ENCODE measurements around the gene DEPDC1B.
"Not testable (repeated sequence)": the region's sequence is repeated elsewhere in the genome, so short reads cannot be mapped to it uniquely, and the experiment has no call there.

DEPDC1B gene

DNA sequence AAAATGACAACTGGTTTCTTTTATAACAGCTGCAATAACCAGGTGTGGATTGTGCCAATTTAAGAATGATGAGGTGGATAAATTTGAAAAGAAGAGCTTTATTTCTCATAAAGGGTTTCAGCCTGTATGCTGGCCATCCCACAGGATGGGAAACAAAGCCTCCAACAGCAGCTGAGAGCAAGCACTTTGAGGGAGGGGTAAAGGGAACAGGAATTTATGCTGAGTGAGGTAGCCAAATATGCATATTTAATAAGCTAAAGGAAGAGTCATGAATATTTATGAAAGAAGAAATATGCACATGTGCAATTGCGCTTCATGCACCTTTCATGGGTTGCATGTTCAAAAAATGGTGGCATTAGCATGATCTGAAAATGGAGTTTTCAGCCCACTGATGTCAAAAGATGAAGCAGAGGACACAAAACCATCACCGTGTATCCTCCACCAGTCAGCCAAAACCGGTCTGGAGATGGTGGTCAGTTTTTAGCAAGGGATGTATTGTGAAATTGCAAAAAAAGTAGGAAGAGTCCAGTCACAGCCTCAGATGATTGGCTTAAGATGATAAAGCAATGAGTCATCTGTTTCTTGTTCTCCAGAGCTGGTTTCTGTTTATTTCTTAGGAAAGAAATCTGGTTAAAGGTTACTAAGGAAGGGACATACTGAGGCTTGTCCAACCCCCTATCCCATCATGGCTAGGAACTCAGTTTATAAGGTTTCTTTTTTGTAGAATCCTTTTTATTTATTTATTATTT lies 47.9 kb downstream of the DEPDC1B start:
- Mint-ChIP-seq H3K4me3 (no peak overlapping the region), H3K4me1 (ENCODE audit: low read depth in 2 of 2) (no peaks in the 10 kb centered on the region), H3K27ac (no peak overlapping the region), H3K9me3 (no peaks in the 10 kb centered on the region), H3K36me3 (ENCODE audit: insufficient read depth) (no peaks in the 10 kb centered on the region), H3K27me3 (no peaks in the 10 kb centered on the region)
- ATAC-seq (replicated peaks) (no peak), DNase-seq (no peak)

DNA sequence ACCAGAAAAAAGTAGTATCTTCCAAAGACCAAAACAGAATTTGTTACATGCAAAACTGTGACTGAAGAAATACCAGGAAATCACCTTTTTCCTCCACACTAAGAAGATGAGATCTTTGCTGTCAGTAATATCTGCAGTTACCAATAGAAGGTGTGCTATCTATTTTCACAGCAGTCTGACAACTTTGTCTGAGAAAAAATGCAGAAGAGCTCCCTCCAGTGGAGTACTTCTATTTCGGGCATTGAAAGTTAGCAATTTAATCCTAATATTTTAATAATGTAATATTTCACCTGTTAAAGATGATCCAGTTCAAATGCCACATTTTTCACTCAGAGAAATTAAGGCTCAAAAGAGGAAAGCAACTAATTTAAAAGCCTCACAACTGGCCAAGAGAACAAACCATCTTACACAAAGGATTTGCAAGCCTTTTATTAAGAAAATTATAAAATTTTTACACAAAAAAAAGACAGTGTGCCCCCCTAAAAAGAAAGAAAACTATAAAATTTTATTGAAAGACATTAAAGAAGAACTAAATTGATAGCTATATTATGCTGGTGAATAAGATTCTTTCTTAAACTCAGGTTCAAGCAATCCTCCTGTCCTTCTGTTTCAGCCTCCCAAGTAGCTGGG lies 50.6 kb downstream of the DEPDC1B start:
- DNase-seq = no peak
- no peak for ATAC-seq (replicated peaks)
- no peaks in the 10 kb centered on the region for H3K9me3 Mint-ChIP-seq
- H3K4me1 Mint-ChIP-seq (ENCODE audit: low read depth in 2 of 2) = no peaks in the 10 kb centered on the region
- H3K36me3 Mint-ChIP-seq (ENCODE audit: insufficient read depth) = no peaks in the 10 kb centered on the region
- H3K27ac Mint-ChIP-seq = no peak overlapping the region
- no peaks in the 10 kb centered on the region for H3K27me3 Mint-ChIP-seq
- no peak overlapping the region for H3K4me3 Mint-ChIP-seq

- Mint-ChIP-seq H3K9me3 (no peaks in the 10 kb centered on the region), H3K4me1 (ENCODE audit: low read depth in 2 of 2) (no peaks in the 10 kb centered on the region), H3K4me3 (no peak overlapping the region), H3K36me3 (ENCODE audit: insufficient read depth) (no peaks in the 10 kb centered on the region), H3K27me3 (no peaks in the 10 kb centered on the region), H3K27ac (no peak overlapping the region)
- no peak for DNase-seq
- no peak for ATAC-seq (replicated peaks)
Observed at GRCh38 chr5:60648175-60648574, 51.8 kb downstream of the DEPDC1B start.

GRCh38 chr5:60640901-60641300 lies 59.1 kb downstream of the DEPDC1B start:
- Mint-ChIP-seq H3K4me1 (ENCODE audit: low read depth in 2 of 2) (no peaks in the 10 kb centered on the region), H3K9me3 (peaks cover 0 to 1% of the 10 kb centered on the region in 2 donors), H3K27ac (no peak overlapping the region), H3K27me3 (no peaks in the 10 kb centered on the region), H3K4me3 (no peak overlapping the region), H3K36me3 (ENCODE audit: insufficient read depth) (no peaks in the 10 kb centered on the region)
- DNase-seq (no peak), ATAC-seq (replicated peaks) (no peak)

DNA sequence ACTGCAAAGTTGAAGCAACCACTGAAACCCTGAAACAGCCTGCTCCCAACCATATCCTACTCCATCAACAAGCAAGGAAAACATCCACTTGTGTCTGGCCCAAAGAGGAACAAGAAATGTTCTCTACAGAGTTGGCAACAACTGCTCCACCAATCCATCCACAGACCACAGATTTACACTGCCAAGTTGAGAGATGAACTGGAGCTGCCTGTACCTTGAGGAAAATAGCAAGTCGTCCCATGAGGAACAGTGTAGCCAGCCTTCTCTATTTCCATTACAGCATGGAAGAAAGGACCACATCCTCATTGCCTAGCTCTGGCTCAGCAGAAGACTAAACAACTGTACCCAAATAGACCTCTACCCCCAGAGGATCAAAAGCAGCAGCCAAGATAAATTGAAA lies 60.4 kb downstream of the DEPDC1B start:
- H3K27me3 Mint-ChIP-seq = no peaks in the 10 kb centered on the region
- H3K27ac Mint-ChIP-seq = no peak overlapping the region
- no peak overlapping the region for H3K4me3 Mint-ChIP-seq
- H3K4me1 Mint-ChIP-seq (ENCODE audit: low read depth in 2 of 2) = no peaks in the 10 kb centered on the region
- H3K36me3 Mint-ChIP-seq (ENCODE audit: insufficient read depth) = no peaks in the 10 kb centered on the region
- ATAC-seq (replicated peaks) (no peak), DNase-seq (no peak)
- peaks cover 0 to 2% of the 10 kb centered on the region in 2 donors for H3K9me3 Mint-ChIP-seq

DNA sequence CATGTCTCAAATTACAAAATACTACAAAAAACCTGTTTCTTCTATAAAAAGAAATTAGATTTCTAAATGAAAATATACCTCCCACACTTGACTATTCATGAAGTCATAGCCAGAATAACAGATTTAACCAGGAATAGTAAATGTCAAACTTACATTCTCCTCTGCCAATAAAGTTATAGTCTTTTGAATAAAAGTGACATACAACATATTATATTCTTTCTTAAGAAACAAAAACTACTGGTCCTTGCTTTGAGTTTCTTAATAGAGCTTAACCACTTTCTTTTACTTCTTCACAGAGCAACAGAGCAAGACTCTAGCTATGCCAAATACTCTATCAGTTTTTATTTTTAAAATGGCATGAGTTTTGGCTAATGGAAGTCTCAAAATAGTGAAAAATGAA lies 61.7 kb downstream of the DEPDC1B start:
- ATAC-seq (replicated peaks) = no peak
- H3K27me3 Mint-ChIP-seq = no peaks in the 10 kb centered on the region
- DNase-seq = no peak
- no peak overlapping the region for H3K4me3 Mint-ChIP-seq
- no peaks in the 10 kb centered on the region for H3K4me1 Mint-ChIP-seq (ENCODE audit: low read depth in 2 of 2)
- no peaks in the 10 kb centered on the region for H3K36me3 Mint-ChIP-seq (ENCODE audit: insufficient read depth)
- no peak overlapping the region for H3K27ac Mint-ChIP-seq
- H3K9me3 Mint-ChIP-seq = peaks cover 0 to 2% of the 10 kb centered on the region in 2 donors

DNA sequence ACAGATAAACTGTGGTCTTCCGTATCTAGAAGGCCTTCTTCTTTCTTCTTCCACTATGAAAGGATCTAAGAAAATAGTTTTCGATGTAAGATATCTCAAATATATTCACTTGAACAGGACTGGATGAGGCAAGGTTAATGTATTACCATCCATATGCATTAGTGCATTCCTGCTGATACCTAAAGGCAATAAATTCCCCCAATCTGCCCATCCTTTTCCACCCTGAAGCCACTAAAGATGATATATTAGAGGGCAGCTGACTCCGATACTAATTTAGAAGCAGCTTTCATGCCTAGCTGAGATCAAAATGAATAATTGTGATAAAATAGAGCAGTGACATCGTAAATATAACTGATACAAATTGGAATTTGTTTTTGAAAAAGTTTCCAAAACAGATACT lies 63.3 kb downstream of the DEPDC1B start:
- Mint-ChIP-seq H3K36me3 (ENCODE audit: insufficient read depth) (no peaks in the 10 kb centered on the region), H3K4me1 (ENCODE audit: low read depth in 2 of 2) (no peaks in the 10 kb centered on the region), H3K9me3 (peaks cover 0 to 2% of the 10 kb centered on the region in 2 donors), H3K27me3 (no peaks in the 10 kb centered on the region), H3K27ac (no peak overlapping the region), H3K4me3 (no peak overlapping the region)
- DNase-seq = no peak
- no peak for ATAC-seq (replicated peaks)

GRCh38 chr5:60636001-60636400 lies 64.0 kb downstream of the DEPDC1B start:
- Mint-ChIP-seq H3K27me3 (no peaks in the 10 kb centered on the region), H3K9me3 (peaks cover 0 to 2% of the 10 kb centered on the region in 2 donors), H3K4me3 (no peak overlapping the region), H3K36me3 (ENCODE audit: insufficient read depth) (no peaks in the 10 kb centered on the region), H3K27ac (no peak overlapping the region), H3K4me1 (ENCODE audit: low read depth in 2 of 2) (no peaks in the 10 kb centered on the region)
- no peak for DNase-seq
- ATAC-seq (replicated peaks) = no peak

GRCh38 chr5:60634051-60634450 lies 65.9 kb downstream of the DEPDC1B start:
- Mint-ChIP-seq H3K27ac (no peak overlapping the region), H3K36me3 (ENCODE audit: insufficient read depth) (no peaks in the 10 kb centered on the region), H3K4me3 (no peak overlapping the region), H3K9me3 (peaks cover 0 to 2% of the 10 kb centered on the region in 2 donors), H3K27me3 (no peaks in the 10 kb centered on the region), H3K4me1 (ENCODE audit: low read depth in 2 of 2) (no peaks in the 10 kb centered on the region)
- ATAC-seq (replicated peaks) = no peak
- DNase-seq = no peak

GRCh38 chr5:60633341-60633740 lies 66.6 kb downstream of the DEPDC1B start:
- Mint-ChIP-seq H3K27me3 (no peaks in the 10 kb centered on the region), H3K27ac (no peak overlapping the region), H3K9me3 (peaks cover 0 to 2% of the 10 kb centered on the region in 2 donors), H3K4me1 (ENCODE audit: low read depth in 2 of 2) (no peaks in the 10 kb centered on the region), H3K4me3 (no peak overlapping the region), H3K36me3 (ENCODE audit: insufficient read depth) (no peaks in the 10 kb centered on the region)
- ATAC-seq (replicated peaks) = no peak
- DNase-seq = no peak

DNA sequence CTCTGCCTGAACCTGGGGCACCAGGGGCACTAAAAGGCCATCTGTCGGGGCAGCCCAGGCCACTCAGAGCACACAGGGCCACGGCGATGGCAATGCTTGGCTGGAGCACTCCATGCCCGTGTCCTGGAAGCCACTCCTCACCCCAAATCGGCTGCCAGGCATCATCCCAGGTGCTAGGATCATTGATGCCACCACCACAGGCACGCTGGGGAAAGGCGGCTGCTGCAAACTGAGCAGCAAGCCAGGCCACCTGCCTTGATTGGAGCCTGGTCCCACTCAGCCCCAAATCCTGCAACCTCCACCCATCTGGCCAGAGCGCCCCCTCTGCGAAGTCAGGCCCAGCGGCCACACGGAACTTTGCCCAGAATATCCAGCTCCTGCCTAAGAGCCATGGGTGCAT lies 67.8 kb downstream of the DEPDC1B start:
- Mint-ChIP-seq H3K4me1 (ENCODE audit: low read depth in 2 of 2) (no peaks in the 10 kb centered on the region), H3K9me3 (peaks cover 0 to 2% of the 10 kb centered on the region in 2 donors), H3K27ac (no peak overlapping the region), H3K36me3 (ENCODE audit: insufficient read depth) (peaks cover 2% of the 10 kb centered on the region), H3K27me3 (no peaks in the 10 kb centered on the region), H3K4me3 (no peak overlapping the region)
- ATAC-seq (replicated peaks) (no peak), DNase-seq (no peak)

DNA sequence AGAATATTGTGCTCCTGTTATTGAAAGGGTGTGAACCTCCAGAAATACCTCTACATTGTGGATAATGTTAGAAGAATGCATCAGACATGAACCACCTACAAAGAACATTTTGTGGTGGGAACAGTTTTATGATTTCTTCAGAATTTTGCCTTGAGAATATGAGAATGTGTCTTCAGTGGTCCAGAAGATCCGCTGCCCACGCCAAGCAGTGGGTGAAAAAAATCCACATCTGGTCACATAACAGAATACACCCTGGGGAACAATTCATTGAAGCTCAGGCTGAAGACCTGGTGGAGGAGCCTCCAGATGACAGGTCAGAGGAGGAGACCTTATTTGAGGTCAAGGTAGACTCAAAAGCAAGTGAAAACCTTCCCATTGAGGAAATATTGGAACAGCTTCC lies 69.1 kb downstream of the DEPDC1B start:
- Mint-ChIP-seq H3K4me3 (no peak overlapping the region), H3K27ac (no peak overlapping the region), H3K9me3 (peaks cover under 1 to 4% of the 10 kb centered on the region in 2 donors), H3K27me3 (no peaks in the 10 kb centered on the region), H3K36me3 (ENCODE audit: insufficient read depth) (peaks cover 2% of the 10 kb centered on the region), H3K4me1 (ENCODE audit: low read depth in 2 of 2) (no peaks in the 10 kb centered on the region)
- ATAC-seq (replicated peaks) (no peak), DNase-seq (no peak)

DNA sequence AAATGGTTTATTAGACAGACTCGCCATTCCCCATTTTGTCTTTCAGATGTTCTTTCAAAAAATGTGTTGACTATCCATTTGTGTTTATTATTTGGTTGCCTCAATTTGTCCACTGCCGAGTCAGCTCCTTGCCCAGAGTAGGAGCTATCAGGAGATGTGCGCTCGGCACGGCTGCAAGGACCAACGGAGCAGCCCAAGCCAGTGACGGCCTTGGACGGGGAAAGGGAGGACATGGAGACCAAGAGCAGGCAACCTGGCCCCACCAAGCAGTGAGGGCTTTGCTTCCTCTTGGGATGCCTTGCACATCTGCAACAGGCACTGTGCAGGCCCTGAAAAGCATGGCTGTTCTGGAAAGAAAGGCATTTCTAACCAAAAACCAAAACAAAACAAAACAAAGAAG lies 69.8 kb downstream of the DEPDC1B start:
- DNase-seq (no peak), ATAC-seq (replicated peaks) (no peak)
- Mint-ChIP-seq H3K27ac (no peak overlapping the region), H3K9me3 (peaks cover 0 to 8% of the 10 kb centered on the region in 2 donors), H3K4me1 (ENCODE audit: low read depth in 2 of 2) (no peaks in the 10 kb centered on the region), H3K4me3 (no peak overlapping the region), H3K27me3 (no peaks in the 10 kb centered on the region), H3K36me3 (ENCODE audit: insufficient read depth) (peaks cover 2% of the 10 kb centered on the region)

DNA sequence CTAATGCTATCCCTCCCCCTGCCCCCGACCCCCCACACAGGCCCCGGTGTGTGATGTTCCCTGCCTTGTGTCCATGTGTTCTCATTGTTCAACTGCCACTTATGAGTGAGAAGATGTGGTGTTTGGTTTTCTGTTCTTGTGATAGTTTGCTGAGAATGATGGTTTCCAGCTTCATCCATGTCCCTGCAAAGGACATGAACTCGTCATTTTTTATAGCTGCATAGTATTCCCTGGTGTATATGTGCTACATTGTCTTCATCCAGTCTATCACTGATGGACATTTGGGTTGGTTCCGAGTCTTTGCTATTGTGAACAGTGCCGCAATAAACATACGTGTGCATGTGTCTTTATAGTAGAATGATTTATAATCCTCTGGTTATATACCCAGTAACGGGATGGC lies 75.1 kb downstream of the DEPDC1B start:
- H3K4me1 Mint-ChIP-seq (ENCODE audit: low read depth in 2 of 2); H3K27me3 Mint-ChIP-seq; H3K36me3 Mint-ChIP-seq (ENCODE audit: insufficient read depth); H3K4me3 Mint-ChIP-seq; ATAC-seq (replicated peaks); H3K27ac Mint-ChIP-seq; DNase-seq; H3K9me3 Mint-ChIP-seq: not testable (repeated sequence)
